ENCODE measurements around the gene ACVRL1. TPM values are rescaled to one million over a fixed set of nuclear protein-coding genes. Genes with fewer than 3 reads are reported as not detected.

ACVRL1 gene
- total RNA-seq, 1 experiment from 2014 or later = not detected

DNA sequence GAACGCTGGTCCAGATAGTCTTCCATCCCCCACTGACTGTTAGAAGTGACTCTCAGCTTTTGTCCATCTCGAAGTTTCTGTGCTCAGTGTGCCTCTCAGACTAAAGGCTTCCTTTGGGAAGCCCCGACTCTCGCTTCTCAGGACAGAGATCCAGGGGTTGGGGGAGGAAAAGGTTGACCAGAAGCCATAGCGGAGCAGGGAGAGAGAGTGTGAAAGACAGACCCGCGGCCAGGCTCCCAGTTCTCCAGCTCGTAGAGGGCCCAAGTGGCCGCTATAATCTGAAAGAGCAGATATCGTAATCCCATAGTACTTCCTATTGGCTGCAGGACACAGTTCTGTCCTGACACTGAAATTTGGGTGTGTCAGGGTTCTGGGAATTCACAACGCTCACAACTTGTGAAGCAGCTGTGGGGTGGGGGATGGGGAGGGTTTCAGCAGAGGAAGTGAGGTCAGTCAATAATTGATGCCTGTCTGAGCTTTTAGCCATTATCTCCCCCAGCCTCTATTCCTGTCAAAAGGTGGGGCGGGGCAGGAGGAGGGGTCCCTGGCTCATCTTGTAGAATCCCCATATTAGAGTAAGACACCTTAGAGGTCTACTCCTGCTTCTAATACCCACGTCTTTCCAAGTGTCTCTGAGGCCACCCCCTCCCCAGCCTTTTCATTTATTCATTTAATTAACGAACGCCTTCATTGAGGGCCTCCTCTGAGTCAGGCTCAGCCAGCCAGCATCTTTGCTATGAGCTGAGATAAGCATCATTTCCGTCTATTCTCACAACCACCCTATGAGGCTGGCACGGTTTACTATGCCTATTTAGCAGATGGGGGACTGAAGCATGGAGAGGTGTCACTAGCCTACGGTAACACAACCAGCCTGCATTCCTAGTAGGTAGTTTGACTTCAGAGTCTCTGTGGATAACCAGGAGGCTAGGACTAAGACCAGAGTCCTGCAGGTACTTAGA is 1.6 kb upstream of the ACVRL1 start:
- ChIA-PET CTCF (interaction anchor here (0.6 to 1.5 kb wide), 6 partner anchors 9 to 1956 kb away, joined by 3 to 5 read pairs (median 4); no protein-coding TSS in a partner anchor), POLR2A (interaction anchor here (0.6 to 0.7 kb wide), 2 partner anchors 12 to 875 kb away, joined by 3 read pairs; no protein-coding TSS in a partner anchor)
- BruUV-seq (replicated peaks) = no TSS peak
- Mint-ChIP-seq H3K4me1 (ENCODE audit: insufficient read depth, unreplicated experiment) (peaks cover 11% of the 10 kb centered on the region), H3K27me3 (ENCODE audit: insufficient read depth, unreplicated experiment) (no peaks in the 10 kb centered on the region), H3K27ac (ENCODE audit: low read depth, unreplicated experiment) (no peak overlapping the region), H3K9me3 (ENCODE audit: unreplicated experiment) (no peaks in the 10 kb centered on the region), H3K4me3 (ENCODE audit: unreplicated experiment) (no peak overlapping the region), H3K36me3 (ENCODE audit: insufficient read depth, unreplicated experiment) (no peaks in the 10 kb centered on the region)
- TF ChIP-seq, protein P1, sequence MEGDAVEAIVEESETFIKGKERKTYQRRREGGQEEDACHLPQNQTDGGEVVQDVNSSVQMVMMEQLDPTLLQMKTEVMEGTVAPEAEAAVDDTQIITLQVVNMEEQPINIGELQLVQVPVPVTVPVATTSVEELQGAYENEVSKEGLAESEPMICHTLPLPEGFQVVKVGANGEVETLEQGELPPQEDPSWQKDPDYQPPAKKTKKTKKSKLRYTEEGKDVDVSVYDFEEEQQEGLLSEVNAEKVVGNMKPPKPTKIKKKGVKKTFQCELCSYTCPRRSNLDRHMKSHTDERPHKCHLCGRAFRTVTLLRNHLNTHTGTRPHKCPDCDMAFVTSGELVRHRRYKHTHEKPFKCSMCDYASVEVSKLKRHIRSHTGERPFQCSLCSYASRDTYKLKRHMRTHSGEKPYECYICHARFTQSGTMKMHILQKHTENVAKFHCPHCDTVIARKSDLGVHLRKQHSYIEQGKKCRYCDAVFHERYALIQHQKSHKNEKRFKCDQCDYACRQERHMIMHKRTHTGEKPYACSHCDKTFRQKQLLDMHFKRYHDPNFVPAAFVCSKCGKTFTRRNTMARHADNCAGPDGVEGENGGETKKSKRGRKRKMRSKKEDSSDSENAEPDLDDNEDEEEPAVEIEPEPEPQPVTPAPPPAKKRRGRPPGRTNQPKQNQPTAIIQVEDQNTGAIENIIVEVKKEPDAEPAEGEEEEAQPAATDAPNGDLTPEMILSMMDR (IDR thresholded peaks at IDR 0.05; ENCODE audit: unreplicated experiment) = no peak
- intact Hi-C loops (cut with micrococcal nuclease) = no loop called here
- peak; percentile 21 for DNase-seq (ENCODE audit: unreplicated experiment)

DNA sequence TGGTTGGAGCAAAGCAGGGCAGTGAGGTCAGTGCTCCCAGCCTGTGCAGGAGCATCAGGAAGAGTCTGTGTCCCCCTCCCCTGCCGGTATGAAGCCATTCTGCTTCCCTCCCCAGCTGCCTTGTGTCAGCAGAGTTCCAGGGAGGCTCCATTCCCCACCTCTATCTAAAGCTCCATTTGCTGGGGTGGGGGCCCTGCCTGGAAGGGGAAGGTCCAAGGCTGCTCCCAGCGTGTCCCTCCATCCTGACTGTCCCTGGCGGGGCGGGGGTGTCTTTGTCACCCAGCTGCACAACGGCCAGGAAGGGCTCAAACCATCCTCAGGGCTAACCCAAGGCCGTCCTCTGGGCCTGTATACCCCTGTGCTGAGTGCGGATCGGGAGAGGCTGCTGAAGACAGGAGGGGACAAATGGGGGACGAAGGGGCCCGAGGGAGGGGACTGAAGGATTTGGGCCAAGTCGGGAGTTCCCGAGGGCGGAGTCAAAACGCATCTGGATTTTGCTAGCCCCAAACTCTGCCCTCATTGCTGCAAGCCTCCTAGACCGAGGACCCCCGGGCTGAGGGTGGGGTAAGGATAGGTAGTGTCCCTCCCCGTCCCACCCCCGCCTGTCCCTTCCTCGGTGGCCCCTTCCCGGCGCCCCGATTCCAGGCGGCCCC is 748 bp upstream of the ACVRL1 start:
- H3K27me3 Mint-ChIP-seq (ENCODE audit: insufficient read depth, unreplicated experiment) = no peaks in the 10 kb centered on the region
- no peak overlapping the region for H3K4me3 Mint-ChIP-seq (ENCODE audit: unreplicated experiment)
- no TSS peak for BruUV-seq (replicated peaks)
- intact Hi-C loops (cut with micrococcal nuclease) = no loop called here
- TF ChIP-seq, protein P1 (IDR thresholded peaks at IDR 0.05; ENCODE audit: unreplicated experiment) = no peak
- ChIA-PET CTCF (interaction anchor here (0.6 to 1.5 kb wide), 3 partner anchors 8 to 960 kb away, joined by 3 to 5 read pairs (median 3); no protein-coding TSS in a partner anchor), POLR2A (interaction anchor here (0.6 kb wide), 1 partner anchor 874 kb away, joined by 3 read pairs; no protein-coding TSS in a partner anchor)
- DNase-seq (ENCODE audit: unreplicated experiment) = no peak
- peaks cover 11% of the 10 kb centered on the region for H3K4me1 Mint-ChIP-seq (ENCODE audit: insufficient read depth, unreplicated experiment)
- no peak overlapping the region for H3K27ac Mint-ChIP-seq (ENCODE audit: low read depth, unreplicated experiment)
- no peaks in the 10 kb centered on the region for H3K9me3 Mint-ChIP-seq (ENCODE audit: unreplicated experiment)
- no peaks in the 10 kb centered on the region for H3K36me3 Mint-ChIP-seq (ENCODE audit: insufficient read depth, unreplicated experiment)

DNA sequence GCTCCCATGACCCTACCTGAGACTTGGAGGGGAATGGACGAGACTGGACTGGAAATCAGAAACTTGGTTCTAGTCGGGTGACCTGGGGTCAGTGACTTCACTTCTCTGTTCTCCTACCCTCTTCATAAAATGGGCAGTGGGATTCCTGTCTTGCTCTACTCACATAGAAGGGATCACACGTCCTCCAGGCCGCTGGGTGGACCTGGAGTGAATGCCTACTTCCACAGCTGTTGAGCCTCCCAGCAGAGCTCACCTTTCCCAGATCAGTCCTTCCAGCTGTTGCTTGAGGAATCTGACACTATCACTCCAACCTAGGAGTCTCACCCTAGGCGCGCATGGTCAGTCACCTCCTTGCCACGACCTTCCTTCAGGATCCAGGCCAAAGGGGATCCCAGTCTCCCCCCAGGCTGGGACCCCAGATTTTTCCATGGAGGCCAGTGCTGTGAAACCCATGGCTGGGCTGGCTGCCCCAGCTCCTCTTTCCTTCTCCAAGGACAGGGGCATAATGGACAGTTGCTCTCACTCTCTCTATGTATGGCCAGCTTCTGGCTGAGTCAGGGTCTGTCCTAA is 637 bp downstream of the ACVRL1 start:
- no peaks in the 10 kb centered on the region for H3K9me3 Mint-ChIP-seq (ENCODE audit: unreplicated experiment)
- no TSS peak for BruUV-seq (replicated peaks)
- CTCF ChIA-PET = interaction anchor here (0.6 to 0.7 kb wide), 4 partner anchors 13 to 1838 kb away, joined by 3 read pairs; no protein-coding TSS in a partner anchor
- no peak overlapping the region for H3K27ac Mint-ChIP-seq (ENCODE audit: low read depth, unreplicated experiment)
- POLR2A ChIA-PET = no interaction called here
- intact Hi-C loops (cut with micrococcal nuclease) = no loop called here
- no peaks in the 10 kb centered on the region for H3K27me3 Mint-ChIP-seq (ENCODE audit: insufficient read depth, unreplicated experiment)
- peaks cover 16% of the 10 kb centered on the region for H3K4me1 Mint-ChIP-seq (ENCODE audit: insufficient read depth, unreplicated experiment)
- H3K36me3 Mint-ChIP-seq (ENCODE audit: insufficient read depth, unreplicated experiment) = no peaks in the 10 kb centered on the region
- H3K4me3 Mint-ChIP-seq (ENCODE audit: unreplicated experiment) = no peak overlapping the region
- TF ChIP-seq, protein P1 (IDR thresholded peaks at IDR 0.05; ENCODE audit: unreplicated experiment) = no peak
- DNase-seq (ENCODE audit: unreplicated experiment) = no peak
